Midbrain (tissue), 1 donor: ENCODE measurements around the gene UBE2R2.

Experiments
- DNase-seq: peaks from one replicate; lab custom pipeline; 2025; lab: John Stamatoyannopoulos, UW

Gene UBE2R2

GRCh38 chr9:33884856-33885701, 68.1 kb downstream of the UBE2R2 start:
- no peak for DNase-seq

- DNase-seq, result no peak
These were observed 69.0 kb downstream of the UBE2R2 start for GRCh38 chr9:33885948-33886347.

GRCh38 chr9:33893861-33894260, 76.9 kb downstream of the UBE2R2 start:
- DNase-seq, result no peak

DNA sequence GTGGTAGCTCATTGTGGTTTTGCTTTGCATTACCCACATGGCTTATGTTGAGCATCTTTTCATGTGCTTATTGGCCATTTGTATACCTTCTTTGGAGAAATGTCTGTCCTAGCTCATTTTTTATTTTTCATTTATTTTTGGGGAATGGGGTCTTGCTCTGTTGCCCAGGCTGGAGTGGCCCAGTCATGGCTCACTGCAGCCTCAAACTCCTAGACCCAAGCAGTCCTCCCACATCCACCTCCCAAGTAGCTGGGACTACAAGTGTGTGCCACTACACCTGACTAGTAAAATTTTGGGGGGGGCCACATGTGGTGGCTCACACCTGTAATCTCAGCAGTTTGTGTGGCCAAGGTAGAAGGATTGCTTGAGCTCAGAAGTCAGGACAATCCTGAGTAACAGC, 77.4 kb downstream of the UBE2R2 start:
- DNase-seq, result no peak

DNA sequence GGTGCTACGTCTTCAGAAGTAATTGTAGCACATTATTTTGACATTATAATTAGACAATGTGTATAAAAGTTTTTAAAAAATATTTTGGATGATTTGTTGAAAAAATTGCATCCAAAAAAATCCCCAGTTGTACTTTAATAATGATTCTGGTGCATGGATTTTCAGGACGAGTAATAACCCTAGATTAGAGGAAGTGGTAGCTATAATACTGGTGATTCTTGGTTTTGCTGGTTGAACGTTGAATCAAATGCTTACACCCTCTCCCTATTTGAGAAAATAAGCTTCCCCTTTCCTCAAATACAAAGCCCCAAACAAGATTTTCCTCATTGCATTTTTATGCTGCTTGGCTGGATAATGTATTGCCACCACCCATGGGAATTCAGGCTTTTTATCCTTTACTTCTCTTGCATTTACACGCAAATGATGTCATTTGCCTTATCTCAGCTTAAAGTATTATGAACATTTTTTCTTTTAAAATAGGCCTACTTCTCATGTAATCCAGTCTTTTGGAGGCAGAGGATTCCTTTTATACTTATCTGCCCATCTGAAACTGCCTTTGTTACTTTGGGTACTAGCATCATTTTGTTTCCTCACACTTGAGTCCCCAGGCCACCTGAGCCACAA, 86.3 kb downstream of the UBE2R2 start:
- DNase-seq, result no peak

DNA sequence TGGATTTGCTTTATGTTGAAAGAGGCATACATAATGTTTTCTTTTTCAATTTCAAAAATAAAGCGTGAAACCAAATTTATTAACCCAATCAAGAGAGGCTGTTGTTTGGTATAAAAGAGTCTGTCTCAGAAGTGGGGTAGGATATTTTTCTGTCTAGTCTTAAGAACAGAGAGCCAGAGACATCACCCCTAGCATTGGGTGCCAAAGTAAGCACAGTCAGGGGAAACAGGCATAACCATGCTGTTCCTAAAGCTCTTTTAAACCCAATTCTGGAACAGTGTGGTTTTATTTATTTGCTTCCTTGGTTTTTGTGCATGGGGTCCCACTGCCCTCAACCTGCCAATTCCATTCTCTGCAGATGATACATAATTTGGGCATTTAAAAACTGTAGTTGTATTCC, 88.2 kb downstream of the UBE2R2 start:
- no peak for DNase-seq

DNA sequence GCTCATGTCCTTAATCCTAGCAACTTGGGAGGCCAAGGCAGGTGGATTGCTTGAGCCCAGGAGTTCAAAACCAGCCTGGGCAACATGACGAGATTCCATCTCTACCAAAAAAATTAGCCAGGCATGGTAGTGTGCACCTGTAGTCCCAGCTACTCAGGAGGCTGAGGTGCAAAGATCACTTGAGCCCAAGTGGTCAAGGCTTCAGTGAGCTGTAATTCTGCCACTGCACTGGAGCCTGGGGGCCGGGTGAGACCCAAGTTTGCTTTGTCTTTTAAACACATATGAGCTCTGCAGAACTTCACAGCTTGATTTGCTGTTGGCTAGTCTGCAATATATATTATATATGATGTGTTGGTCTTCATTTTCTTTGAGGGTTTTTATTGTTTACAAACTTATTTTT, 89.8 kb downstream of the UBE2R2 start:
- DNase-seq, result no peak

DNA sequence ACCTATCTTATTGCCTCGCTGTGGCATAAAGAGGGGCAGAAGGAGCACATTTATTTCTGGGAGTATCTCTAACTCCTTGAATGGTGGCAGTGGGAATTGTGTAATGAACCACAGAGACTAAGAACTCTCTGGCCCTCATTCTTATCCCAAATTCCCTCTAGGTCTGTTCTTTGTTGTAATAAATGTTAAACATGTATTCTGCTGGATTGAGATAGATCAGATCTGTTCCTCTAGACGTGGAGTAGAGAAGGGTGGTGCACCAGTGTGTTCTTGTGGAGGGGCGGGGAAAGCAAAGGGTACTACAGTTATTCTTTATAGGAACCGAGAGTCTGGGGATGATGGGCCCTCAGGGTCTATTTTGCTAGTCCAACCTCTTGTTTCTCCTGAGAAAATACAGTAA, 90.4 kb downstream of the UBE2R2 start:
- no peak for DNase-seq

DNA sequence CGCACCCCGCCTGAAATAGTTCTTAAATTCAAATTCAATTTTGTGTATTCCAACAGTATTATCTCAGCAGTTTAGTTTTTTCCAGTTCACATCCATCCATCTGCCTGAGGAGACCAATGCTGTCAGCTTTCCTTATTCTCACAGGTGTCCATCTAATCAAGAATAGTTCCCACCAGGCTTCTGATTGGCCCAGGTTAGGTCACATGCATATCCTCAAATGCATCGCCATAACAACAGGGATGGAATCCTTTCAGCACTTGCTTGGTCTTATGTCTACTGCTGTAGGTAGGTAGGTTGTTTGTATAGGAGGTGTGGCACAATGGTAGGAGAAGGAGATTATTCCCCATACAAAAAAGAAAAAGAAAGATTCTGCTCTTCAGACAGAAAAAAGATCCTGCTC, 91.2 kb downstream of the UBE2R2 start:
- no peak for DNase-seq

GRCh38 chr9:33908749-33909148, 91.8 kb downstream of the UBE2R2 start:
- no peak for DNase-seq

- DNase-seq, result no peak
These were observed 96.6 kb downstream of the UBE2R2 start for GRCh38 chr9:33913541-33913940.

GRCh38 chr9:33914887-33915628, 98.1 kb downstream of the UBE2R2 start:
- DNase-seq, result no peak

- no peak for DNase-seq
These were observed 100.1 kb downstream of the UBE2R2 start for GRCh38 chr9:33917036-33917435.

GRCh38 chr9:33919276-33919897, 102.4 kb downstream of the UBE2R2 start:
- no peak for DNase-seq

GRCh38 chr9:33921967-33922895, 105.3 kb downstream of the UBE2R2 start:
- DNase-seq, result no peak

GRCh38 chr9:33923079-33923478, 106.1 kb downstream of the UBE2R2 start:
- DNase-seq, result no peak

- no peak for DNase-seq
These were observed 107.2 kb downstream of the UBE2R2 start for GRCh38 chr9:33923998-33924701.

GRCh38 chr9:33924978-33925797, 108.2 kb downstream of the UBE2R2 start:
- peak; percentile 46 for DNase-seq

GRCh38 chr9:33926746-33927485, 110.0 kb downstream of the UBE2R2 start:
- DNase-seq, result no peak
